ENCODE results near the gene PROSER2. TPM values are rescaled to one million over a fixed set of nuclear protein-coding genes. Genes with fewer than 3 reads are reported as not detected.
A peak's percentile ranks its signal among the peaks of the same experiment; 100 is the strongest.

The PROSER2 gene
- polyA plus RNA-seq, 3 donors: 1.2 to 2.2 (median 2.0) TPM

GRCh38 chr10:11789956-11790355 is 33.2 kb upstream of the PROSER2 start:
- TF ChIP-seq CTCF (IDR thresholded peaks at IDR 0.05): no peak
- Mint-ChIP-seq H3K27ac (peak overlapping the region in 1 of 7 donors; percentile 26), H3K27me3 (ENCODE audit: low read depth in 3 of 3) (peaks cover 0 to 11% (median 1%) of the 10 kb centered on the region in 3 donors), H3K4me1 (no peaks in the 10 kb centered on the region), H3K4me3 (no peak overlapping the region), H3K9me3 (peaks cover 0 to 3% (median 0%) of the 10 kb centered on the region in 7 donors), H3K36me3 (no peaks in the 10 kb centered on the region)
- no peak for DNase-seq
- no peaks in the 10 kb centered on the region for H3K27me3 ChIP-seq (ENCODE audit: control insufficient read depth in 2 of 2, insufficient read depth in 2 of 2, low read length in 2 of 2)
- no peak overlapping the region for H3K27ac ChIP-seq (ENCODE audit: low read depth in 1 of 2, low read length in 2 of 2)
- H3K79me2 ChIP-seq (ENCODE audit: insufficient read depth, low read length): no peaks in the 10 kb centered on the region
- no peaks in the 10 kb centered on the region for H4K20me1 ChIP-seq (ENCODE audit: insufficient read depth, low read length)
- no peak overlapping the region for H2AFZ ChIP-seq (ENCODE audit: insufficient read depth, low read depth, low read length, poor library complexity, severe bottlenecking)
- no peaks in the 10 kb centered on the region for H3K4me1 ChIP-seq (ENCODE audit: control insufficient read depth in 1 of 2, insufficient read depth in 2 of 2, low read length in 2 of 2)
- intact Hi-C loops (cut with micrococcal nuclease): loop anchor here in 1 of 2 donors (5.0 kb wide), 1 partner anchor 197 kb away; no protein-coding TSS in a partner anchor
- H3K36me3 ChIP-seq (replicated peaks in 1 of 2; ENCODE audit: control insufficient read depth in 1 of 2, insufficient read depth in 2 of 2, low read length in 2 of 2): no peaks in the 10 kb centered on the region
- no peaks in the 10 kb centered on the region for H3K9me3 ChIP-seq (replicated peaks in 1 of 2; ENCODE audit: control insufficient read depth in 1 of 2, insufficient read depth in 1 of 2, low read length in 2 of 2)
- no peak overlapping the region for H3K9ac ChIP-seq (ENCODE audit: insufficient read depth, low read length, poor library complexity, severe bottlenecking)
- no peak overlapping the region for H3K4me2 ChIP-seq (replicated peaks; ENCODE audit: extremely low read depth, low read length, poor library complexity, severe bottlenecking)
- H3K4me3 ChIP-seq (replicated peaks in 1 of 3; ENCODE audit: low read depth in 2 of 3, low read length in 3 of 3): no peak overlapping the region
- WGBS (ENCODE audit: insufficient coverage): 93% methylated on average over 6 of the region's 8 CpGs

GRCh38 chr10:11793762-11794479 is 29.2 kb upstream of the PROSER2 start:
- 98% methylated on average over 6 of the region's 12 CpGs for WGBS (ENCODE audit: insufficient coverage)

More at GRCh38 chr10:11793762-11794479, 29.2 kb upstream of the PROSER2 start:
- TF ChIP-seq CTCF (IDR thresholded peaks at IDR 0.05): no peak
- H3K4me2 ChIP-seq (replicated peaks; ENCODE audit: extremely low read depth, low read length, poor library complexity, severe bottlenecking): no peak overlapping the region
- Mint-ChIP-seq H3K4me1 (peaks cover 10% of the 10 kb centered on the region), H3K9me3 (peaks cover 0 to 3% (median 0%) of the 10 kb centered on the region in 7 donors), H3K4me3 (no peak overlapping the region), H3K27me3 (ENCODE audit: low read depth in 3 of 3) (peaks cover 0 to 8% (median 4%) of the 10 kb centered on the region in 3 donors), H3K27ac (no peak overlapping the region), H3K36me3 (no peaks in the 10 kb centered on the region)
- DNase-seq: no peak
- no peak overlapping the region for H2AFZ ChIP-seq (ENCODE audit: insufficient read depth, low read depth, low read length, poor library complexity, severe bottlenecking)
- no peaks in the 10 kb centered on the region for H3K36me3 ChIP-seq (replicated peaks in 1 of 2; ENCODE audit: control insufficient read depth in 1 of 2, insufficient read depth in 2 of 2, low read length in 2 of 2)
- no peaks in the 10 kb centered on the region for H3K9me3 ChIP-seq (replicated peaks in 1 of 2; ENCODE audit: control insufficient read depth in 1 of 2, insufficient read depth in 1 of 2, low read length in 2 of 2)
- no peaks in the 10 kb centered on the region for H4K20me1 ChIP-seq (ENCODE audit: insufficient read depth, low read length)
- H3K27ac ChIP-seq (ENCODE audit: low read depth in 1 of 2, low read length in 2 of 2): no peak overlapping the region
- no peaks in the 10 kb centered on the region for H3K79me2 ChIP-seq (ENCODE audit: insufficient read depth, low read length)
- intact Hi-C loops (cut with micrococcal nuclease): no loop called here
- no peak overlapping the region for H3K4me3 ChIP-seq (replicated peaks in 1 of 3; ENCODE audit: low read depth in 2 of 3, low read length in 3 of 3)
- H3K9ac ChIP-seq (ENCODE audit: insufficient read depth, low read length, poor library complexity, severe bottlenecking): no peak overlapping the region
- peaks cover 0 to 4% of the 10 kb centered on the region in 2 donors for H3K4me1 ChIP-seq (ENCODE audit: control insufficient read depth in 1 of 2, insufficient read depth in 2 of 2, low read length in 2 of 2)
- H3K27me3 ChIP-seq (ENCODE audit: control insufficient read depth in 2 of 2, insufficient read depth in 2 of 2, low read length in 2 of 2): no peaks in the 10 kb centered on the region

All from CD14-positive monocyte (primary cell).